SK-N-SH treated with all-trans-retinoic acid at 6 μM for 48 hours (cell line): Measurements from ENCODE around the gene RBM38.
"Not testable (repeated sequence)": the region's sequence is repeated elsewhere in the genome, so short reads cannot be mapped to it uniquely, and the experiment has no call there.

Experiments used
- ATAC-seq: fragments of 200-7000 bp; cut with Tn5 transposase; 3 replicates; pipeline ENCODE4 v1.9.1; 2020; ENCODE audit warnings: mild to moderate bottlenecking, moderate library complexity
- CREB5 ChIP-seq: fragments of 250-450 bp; sonication (Bioruptor Pico); IDR thresholded peaks from 2 replicates; pipeline ENCODE4 v1.5.1; 2020; ENCODE audit warnings: low read depth, mild to moderate bottlenecking, moderate library complexity
- CSDC2 ChIP-seq: fragments of 250-450 bp; sonication (Bioruptor Pico); IDR thresholded peaks from 2 replicates; pipeline ENCODE4 v1.5.0; 2020; ENCODE audit warnings: mild to moderate bottlenecking, moderate library complexity
- ESRRG ChIP-seq: fragments of 250-450 bp; sonication (Bioruptor Pico); IDR thresholded peaks from 2 replicates; pipeline ENCODE4 v1.6.1; 2021; ENCODE audit warnings: mild to moderate bottlenecking
- GLIS3 ChIP-seq: fragments of 250-450 bp; sonication (Bioruptor Pico); IDR thresholded peaks from 2 replicates; pipeline ENCODE4 v1.5.0; 2020; ENCODE audit warnings: mild to moderate bottlenecking, moderate library complexity
- ISL1 ChIP-seq: fragments of 250-450 bp; sonication (Bioruptor Pico); IDR thresholded peaks from 2 replicates; pipeline ENCODE4 v2.1.2; 2022; ENCODE audit warnings: mild to moderate bottlenecking, moderate library complexity
- OSR1 ChIP-seq: fragments of 250-450 bp; sonication (Bioruptor Pico); IDR thresholded peaks from 2 replicates; pipeline ENCODE4 v1.8.0; 2022; ENCODE audit warnings: moderate library complexity, mild to moderate bottlenecking, inconsistent platforms
- POU6F1 ChIP-seq: fragments of 250-450 bp; sonication (Bioruptor Pico); IDR thresholded peaks from 2 replicates; pipeline ENCODE4 v1.8.0; 2021; ENCODE audit warnings: low read depth, mild to moderate bottlenecking, moderate library complexity, borderline replicate concordance
- PPARA ChIP-seq: fragments of 250-450 bp; sonication (Bioruptor Pico); IDR thresholded peaks from 2 replicates; pipeline ENCODE4 v1.5.0; 2020; ENCODE audit warnings: mild to moderate bottlenecking, borderline replicate concordance
- SNAI2 ChIP-seq: fragments of 250-450 bp; sonication (Bioruptor Pico); IDR thresholded peaks from 2 replicates; pipeline ENCODE4 v1.5.0; 2020; ENCODE audit warnings: mild to moderate bottlenecking, moderate library complexity
- TCF4 ChIP-seq: fragments of 250-450 bp; sonication (Bioruptor Pico); IDR thresholded peaks from 2 replicates; pipeline ENCODE4 v1.8.0; 2021; ENCODE audit warnings: mild to moderate bottlenecking, moderate library complexity, borderline replicate concordance
- TOX ChIP-seq: fragments of 250-450 bp; sonication (Bioruptor Pico); IDR thresholded peaks from 2 replicates; pipeline ENCODE4 v1.8.0; 2021; ENCODE audit warnings: mild to moderate bottlenecking, moderate library complexity, borderline replicate concordance
- TSHZ2 ChIP-seq: fragments of 250-450 bp; sonication (Bioruptor Pico); IDR thresholded peaks from 2 replicates; pipeline ENCODE4 v1.5.0; 2020; ENCODE audit warnings: mild to moderate bottlenecking, moderate library complexity
- ZC3H10 ChIP-seq: fragments of 250-450 bp; sonication (Bioruptor Pico); IDR thresholded peaks from 2 replicates; pipeline ENCODE4 v1.5.1; 2021; ENCODE audit warnings: mild to moderate bottlenecking, moderate library complexity
- ZFP3 ChIP-seq: fragments of 250-450 bp; sonication (Bioruptor Pico); IDR thresholded peaks from 2 replicates; pipeline ENCODE4 v1.5.0; 2020; ENCODE audit warnings: mild to moderate bottlenecking, moderate library complexity
- ZFP30 ChIP-seq: fragments of 450-650 bp; formaldehyde crosslinking; IDR thresholded peaks from 2 replicates; pipeline ENCODE4 v1.5.0; 2022; ENCODE audit warnings: mild to moderate bottlenecking, moderate library complexity
- ZNF70 ChIP-seq: fragments of 450-650 bp; formaldehyde crosslinking; IDR thresholded peaks from 2 replicates; pipeline ENCODE4 v1.5.0; 2020; ENCODE audit warnings: mild to moderate bottlenecking, moderate library complexity
- ZNF8 ChIP-seq: fragments of 450-650 bp; formaldehyde crosslinking; IDR thresholded peaks from 2 replicates; pipeline ENCODE4 v1.5.0; 2020; ENCODE audit warnings: mild to moderate bottlenecking, moderate library complexity

RBM38 gene

GRCh38 chr20:57350081-57350710 is 41.0 kb upstream of the RBM38 start:
- no peak for ATAC-seq
- TF ChIP-seq ZNF8 (CRISPR knock-in tag) (no peak), OSR1 (CRISPR knock-in tag) (no peak), ZC3H10 (CRISPR knock-in tag) (no peak), TCF4 (CRISPR knock-in tag) (no peak), ZNF70 (CRISPR knock-in tag) (no peak), ISL1 (CRISPR knock-in tag) (no peak), CREB5 (CRISPR knock-in tag) (no peak), POU6F1 (CRISPR knock-in tag) (no peak), ZFP30 (CRISPR knock-in tag) (no peak)
- TF ChIP-seq, all 23 proteins: peak for 0

GRCh38 chr20:57350726-57351041 is 40.5 kb upstream of the RBM38 start:
- not testable (repeated sequence) for ATAC-seq

GRCh38 chr20:57351042-57351783 is 40.0 kb upstream of the RBM38 start, which contains the start of gene RAE1:
RAE1 (plus strand) TSS chr20:57351255; CDS start chr20:57354039, 2,784 bp downstream.
- ATAC-seq: peak; percentile 93
- TF ChIP-seq CSDC2 (CRISPR knock-in tag): no peak
- no peak for TF ChIP-seq ISL1 (CRISPR knock-in tag)
- no peak for TF ChIP-seq TCF4 (CRISPR knock-in tag)
- no peak for TF ChIP-seq ZNF8 (CRISPR knock-in tag)
- TF ChIP-seq ZFP30 (CRISPR knock-in tag): no peak
- no peak for TF ChIP-seq GLIS3 (CRISPR knock-in tag)
- TF ChIP-seq PPARA (CRISPR knock-in tag): no peak
- no peak for TF ChIP-seq POU6F1 (CRISPR knock-in tag)
- no peak for TF ChIP-seq ZC3H10 (CRISPR knock-in tag)
- TF ChIP-seq ESRRG (CRISPR knock-in tag): no peak
- no peak for TF ChIP-seq ZNF70 (CRISPR knock-in tag)
- no peak for TF ChIP-seq TOX (CRISPR knock-in tag)
- TF ChIP-seq CREB5 (CRISPR knock-in tag): no peak

GRCh38 chr20:57352305-57352704 is 38.9 kb upstream of the RBM38 start:
- no peak for TF ChIP-seq OSR1 (CRISPR knock-in tag)
- TF ChIP-seq PPARA (CRISPR knock-in tag): no peak
- no peak for TF ChIP-seq ESRRG (CRISPR knock-in tag)
- no peak for TF ChIP-seq GLIS3 (CRISPR knock-in tag)
- no peak for TF ChIP-seq ZFP3 (CRISPR knock-in tag)
- no peak for TF ChIP-seq TSHZ2 (CRISPR knock-in tag)
- no peak for TF ChIP-seq TCF4 (CRISPR knock-in tag)
- TF ChIP-seq ZNF70 (CRISPR knock-in tag): no peak
- TF ChIP-seq SNAI2 (CRISPR knock-in tag): no peak
- no peak for TF ChIP-seq ZC3H10 (CRISPR knock-in tag)
- ATAC-seq: no peak
